GM03348 (cell line): ENCODE results near the gene RSAD2.
"Not testable (repeated sequence)": the region's sequence is repeated elsewhere in the genome, so short reads cannot be mapped to it uniquely, and the experiment has no call there.

Experiments used
- DNase-seq: peaks from one replicate; pipeline ENCODE4 v3.0.0; 2012; ENCODE audit warnings: low spot score

RSAD2 gene

GRCh38 chr2:6927186-6927585 is 49.6 kb downstream of the RSAD2 start:
- DNase-seq: no peak

DNA sequence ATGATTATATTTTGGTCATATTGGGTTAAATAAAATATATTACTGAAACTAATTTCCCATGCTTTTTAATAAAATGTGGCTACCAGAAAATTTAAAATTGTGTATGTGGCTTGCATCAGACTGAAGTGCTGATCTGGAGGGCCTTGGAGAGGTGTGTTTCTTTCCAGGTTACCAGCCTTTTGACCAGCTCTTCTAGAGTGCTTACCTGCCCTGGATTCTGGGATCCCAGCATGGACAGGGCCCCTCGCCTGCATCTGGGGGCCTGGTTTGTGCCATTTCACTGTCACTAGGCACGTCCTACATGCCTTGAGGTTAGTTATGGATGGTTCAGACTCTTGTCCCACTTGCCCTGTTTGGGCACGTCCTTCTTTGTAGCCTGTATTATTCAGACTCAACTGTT is 50.2 kb downstream of the RSAD2 start:
- no peak for DNase-seq

DNA sequence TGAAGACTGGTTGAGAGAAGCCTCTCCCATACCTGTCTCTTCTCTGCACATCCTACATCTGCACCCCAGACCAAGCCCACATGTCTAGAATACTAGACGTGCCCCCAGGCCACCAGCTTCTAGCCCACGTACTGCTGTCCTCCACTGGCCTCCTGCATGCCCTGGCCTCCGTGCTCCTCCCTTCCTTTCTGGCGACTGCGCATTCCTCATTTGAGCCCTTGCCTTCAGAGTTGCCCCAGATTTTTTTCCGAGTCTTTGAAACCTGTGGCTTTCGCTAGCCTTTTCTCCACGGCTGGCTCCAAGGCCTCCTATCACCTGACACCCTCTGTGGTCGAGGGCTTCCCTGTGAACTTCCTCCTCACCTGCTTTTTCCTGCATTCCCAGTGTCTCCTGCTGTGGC is 50.9 kb downstream of the RSAD2 start:
- no peak for DNase-seq

- DNase-seq: no peak
These were observed 51.7 kb downstream of the RSAD2 start for GRCh38 chr2:6929196-6929819.

- DNase-seq: no peak
These were observed 53.5 kb downstream of the RSAD2 start for GRCh38 chr2:6930923-6931647.

DNA sequence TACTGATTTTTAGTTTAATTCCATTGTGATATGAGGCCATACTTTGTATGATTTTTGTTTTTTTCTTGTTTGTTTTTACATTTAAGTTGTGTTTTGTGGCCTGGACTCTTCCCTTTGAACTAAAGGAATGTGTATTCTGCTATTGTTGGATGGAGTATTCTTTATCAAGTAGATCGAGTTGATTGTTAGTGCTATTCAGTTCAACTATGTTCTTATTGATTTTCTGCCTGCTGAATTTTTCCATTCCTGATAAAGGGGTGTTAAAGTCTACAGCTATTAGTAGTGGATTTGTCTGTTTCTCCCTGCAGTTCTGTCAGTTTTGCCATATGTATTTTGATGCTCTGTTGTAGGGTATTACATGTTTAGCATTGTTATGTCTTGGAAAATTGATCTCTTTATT is 54.2 kb downstream of the RSAD2 start:
- no peak for DNase-seq

- no peak for DNase-seq
These were observed 54.6 kb downstream of the RSAD2 start for GRCh38 chr2:6932206-6932605.

GRCh38 chr2:6932828-6933227 is 55.3 kb downstream of the RSAD2 start:
- DNase-seq: no peak

GRCh38 chr2:6933911-6934310 is 56.3 kb downstream of the RSAD2 start:
- DNase-seq: no peak

DNA sequence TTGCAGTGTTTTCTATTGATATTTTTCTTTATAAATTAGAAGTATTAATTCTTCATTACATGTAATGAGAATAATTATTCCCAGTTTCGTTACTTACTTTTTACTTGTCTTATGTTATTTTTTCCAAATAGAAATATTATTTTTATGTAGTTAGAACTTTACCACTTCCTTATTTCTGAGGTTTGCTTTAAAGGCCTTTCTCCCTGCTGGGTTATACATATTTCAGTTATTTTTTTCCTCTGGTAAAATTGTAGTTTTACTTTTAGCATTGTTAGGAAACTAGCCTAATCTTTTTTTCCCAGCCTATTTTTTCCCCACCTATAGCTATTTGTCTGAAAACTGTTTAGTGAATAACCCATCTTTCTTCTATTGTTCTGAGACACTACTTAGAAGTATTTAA is 56.8 kb downstream of the RSAD2 start:
- no peak for DNase-seq

GRCh38 chr2:6934758-6935651 is 57.4 kb downstream of the RSAD2 start:
- DNase-seq: no peak

GRCh38 chr2:6935652-6936020 is 58.1 kb downstream of the RSAD2 start:
- DNase-seq: not testable (repeated sequence)

- no peak for DNase-seq
These were observed 59.6 kb downstream of the RSAD2 start for GRCh38 chr2:6937157-6937556.

DNA sequence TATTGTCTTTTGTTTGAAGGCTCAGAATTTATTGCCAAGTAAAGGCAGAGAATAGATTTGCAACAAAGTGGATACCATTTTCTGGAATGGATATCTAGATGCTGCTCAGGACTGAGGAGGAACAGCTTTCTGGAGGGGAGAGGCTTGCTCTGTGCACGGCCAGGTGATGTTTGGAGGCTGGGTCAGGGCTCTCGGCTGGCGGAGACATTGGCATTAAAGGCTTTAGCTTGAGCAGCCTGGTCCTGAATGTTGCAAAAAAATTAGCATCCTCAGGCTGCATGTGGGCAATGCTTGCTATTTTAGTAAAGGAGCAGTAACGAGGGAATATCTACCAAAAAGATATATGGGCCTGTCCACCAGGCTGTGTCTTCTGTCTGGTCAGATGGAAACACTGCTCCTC is 60.0 kb downstream of the RSAD2 start:
- no peak for DNase-seq

- no peak for DNase-seq
These were observed 61.5 kb downstream of the RSAD2 start for GRCh38 chr2:6939071-6939470.

DNA sequence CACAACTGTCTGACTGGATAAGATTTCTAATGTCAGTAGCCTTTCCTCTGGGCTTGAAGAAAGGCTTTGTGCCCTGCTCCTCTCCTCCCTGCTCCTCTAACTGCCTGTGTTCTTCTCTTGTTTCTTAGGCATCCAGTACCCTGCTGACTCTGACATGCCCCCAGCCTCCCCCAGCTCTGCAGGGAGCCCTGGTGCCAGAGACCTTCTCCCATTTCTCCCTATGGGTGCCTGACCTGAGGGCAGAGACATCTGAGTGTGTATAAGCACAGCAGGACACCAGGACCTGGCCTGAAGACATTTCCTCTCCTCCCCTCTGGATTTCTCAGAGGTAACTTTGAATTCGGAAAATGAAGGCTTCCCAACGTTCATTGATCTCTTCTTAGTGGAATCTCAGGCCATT is 63.2 kb downstream of the RSAD2 start:
- DNase-seq: no peak

GRCh38 chr2:6941299-6942046 is 63.9 kb downstream of the RSAD2 start:
- DNase-seq: no peak

- DNase-seq: no peak
These were observed 65.3 kb downstream of the RSAD2 start for GRCh38 chr2:6942848-6943247.

GRCh38 chr2:6943523-6943922 is 65.9 kb downstream of the RSAD2 start:
- no peak for DNase-seq

- DNase-seq: no peak
These were observed 66.4 kb downstream of the RSAD2 start for GRCh38 chr2:6943971-6944370.

GRCh38 chr2:6944555-6944954 is 67.0 kb downstream of the RSAD2 start:
- no peak for DNase-seq

DNA sequence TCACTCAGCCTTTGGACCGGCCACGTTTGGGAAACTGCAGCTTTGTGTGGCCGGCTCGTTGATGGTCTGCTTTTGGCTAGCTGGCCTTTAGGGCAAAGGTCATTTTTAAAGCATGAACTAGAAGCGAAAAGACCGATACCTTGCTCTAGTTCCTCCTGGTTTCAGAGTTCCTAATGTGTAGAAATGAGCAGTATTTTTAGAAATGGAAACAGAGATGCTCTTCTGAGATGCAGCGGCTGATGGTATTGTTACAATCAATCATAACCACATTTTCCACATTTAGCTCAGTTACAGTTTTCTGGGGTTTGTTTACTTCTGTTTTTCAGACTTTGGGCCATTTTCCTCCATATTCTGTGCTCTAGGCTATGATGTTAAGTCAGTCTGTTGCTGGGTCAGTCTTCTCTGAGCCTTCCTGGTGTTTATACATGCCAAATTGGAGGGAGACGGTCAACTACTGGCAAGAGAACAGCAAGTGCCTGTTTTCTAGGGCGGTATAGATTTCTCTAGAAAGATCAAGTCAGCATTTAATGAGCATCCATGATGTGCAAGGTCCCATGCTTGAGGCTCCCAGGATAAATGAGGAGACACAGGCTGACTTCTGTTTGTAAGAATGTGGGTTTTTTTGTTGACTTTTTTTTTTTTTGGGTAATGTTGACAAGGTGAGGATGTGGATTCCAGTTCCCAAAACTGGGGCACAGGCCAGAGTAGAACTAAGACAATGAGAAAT is 67.7 kb downstream of the RSAD2 start:
- DNase-seq: no peak
